Vagina (tissue), 2 donors: ENCODE results near the gene SLAMF6.

Experiments used
- CTCF ChIP-seq, 3 experiments: fragments of 450-650 bp in 2 of 3; fragments of 200-600 bp in 1 of 3; sonication (generic) in 1 of 3; IDR thresholded peaks; one replicate each; pipeline ENCODE4 v1.5.1; 2017 to 2019; ENCODE audit warnings: antibody characterized with exemption in 3 of 3, mild to moderate bottlenecking in 2 of 3, moderate library complexity in 2 of 3
- POLR2A ChIP-seq, 2 donors: fragments of 450-650 bp; IDR thresholded peaks; one replicate each; pipeline ENCODE4 v1.6.1; 2017; ENCODE audit warnings: antibody characterized with exemption in 2 of 2, mild to moderate bottlenecking in 2 of 2, moderate library complexity in 2 of 2
- POLR2AphosphoS5 ChIP-seq, 2 donors: sonication (generic); formaldehyde crosslinking; IDR thresholded peaks; one replicate each; pipeline ENCODE4 v1.9.0; 2017; ENCODE audit warnings: antibody characterized with exemption in 2 of 2, mild to moderate bottlenecking in 2 of 2, low read depth in 1 of 2; ENCODE audit not compliant: insufficient read depth in 1 of 2

- no peak for TF ChIP-seq POLR2A (IDR thresholded peaks at IDR 0.05)
- TF ChIP-seq CTCF (IDR thresholded peaks at IDR 0.05) = no peak
- no peak for TF ChIP-seq POLR2AphosphoS5 (IDR thresholded peaks at IDR 0.05; ENCODE audit: insufficient read depth in 1 of 2, low read depth in 1 of 2)
Measured at GRCh38 chr1:160466961-160467360, 56.1 kb downstream of the SLAMF6 start.
